ENCODE measurements around the gene ICOS. TPM values are rescaled to one million over a fixed set of nuclear protein-coding genes. Genes with fewer than 3 reads are reported as not detected.
"Not testable (repeated sequence)": the region's sequence is repeated elsewhere in the genome, so short reads cannot be mapped to it uniquely, and the experiment has no call there.

The ICOS gene
- total RNA-seq, 1 donor from 2014 or later, result 0.98 TPM

- DNase-seq (ENCODE audit: low spot score), result no peak
These were observed 18.3 kb upstream of the ICOS start for GRCh38 chr2:203918264-203918663.

- DNase-seq (ENCODE audit: low spot score), result no peak
These were observed 17.7 kb upstream of the ICOS start for GRCh38 chr2:203918839-203919238.

GRCh38 chr2:203925512-203926158 lies 10.9 kb upstream of the ICOS start:
- DNase-seq (ENCODE audit: low spot score), result no peak

- no peak for DNase-seq (ENCODE audit: low spot score)
These were observed 7.7 kb upstream of the ICOS start for GRCh38 chr2:203928849-203929248.

GRCh38 chr2:203931262-203931661 lies 5.3 kb upstream of the ICOS start:
- not testable (repeated sequence) for DNase-seq (ENCODE audit: low spot score)

- no peak for DNase-seq (ENCODE audit: low spot score)
These were observed 2.5 kb upstream of the ICOS start for GRCh38 chr2:203934041-203934492.

- DNase-seq (ENCODE audit: low spot score), result no peak
These were observed 1.7 kb upstream of the ICOS start for GRCh38 chr2:203934711-203935438.

- DNase-seq (ENCODE audit: low spot score), result no peak
These were observed 995 bp upstream of the ICOS start for GRCh38 chr2:203935568-203935967.

- no peak for DNase-seq (ENCODE audit: low spot score)
These were observed 386 bp downstream of the ICOS start for GRCh38 chr2:203936949-203937348.

- no peak for DNase-seq (ENCODE audit: low spot score)
These were observed 1.2 kb downstream of the ICOS start for GRCh38 chr2:203937788-203938187.

GRCh38 chr2:203940039-203940438 lies 3.5 kb downstream of the ICOS start:
- no peak for DNase-seq (ENCODE audit: low spot score)

GRCh38 chr2:203943493-203944382 lies 7.2 kb downstream of the ICOS start:
- DNase-seq (ENCODE audit: low spot score), result not testable (repeated sequence)

GRCh38 chr2:203948733-203949132 lies 12.2 kb downstream of the ICOS start:
- no peak for DNase-seq (ENCODE audit: low spot score)

- DNase-seq (ENCODE audit: low spot score), result no peak
These were observed 12.7 kb downstream of the ICOS start for GRCh38 chr2:203949228-203949627.

- DNase-seq (ENCODE audit: low spot score), result no peak
These were observed 14.9 kb downstream of the ICOS start for GRCh38 chr2:203951366-203951902.

GRCh38 chr2:203959265-203959664 lies 22.7 kb downstream of the ICOS start:
- DNase-seq (ENCODE audit: low spot score), result no peak

GRCh38 chr2:203959672-203960071 lies 23.1 kb downstream of the ICOS start:
- DNase-seq (ENCODE audit: low spot score), result no peak

- DNase-seq (ENCODE audit: low spot score), result no peak
These were observed 24.2 kb downstream of the ICOS start for GRCh38 chr2:203960811-203961210.

- DNase-seq (ENCODE audit: low spot score), result peak; percentile 34
These were observed 28.6 kb downstream of the ICOS start for GRCh38 chr2:203965190-203965589.

GRCh38 chr2:203971251-203971650 lies 34.7 kb downstream of the ICOS start:
- no peak for DNase-seq (ENCODE audit: low spot score)

GRCh38 chr2:203972066-203972465 lies 35.5 kb downstream of the ICOS start:
- DNase-seq (ENCODE audit: low spot score), result no peak

GRCh38 chr2:203973000-203973399 lies 36.4 kb downstream of the ICOS start:
- no peak for DNase-seq (ENCODE audit: low spot score)

Measured in mucosa of gallbladder (tissue), 1 donor.